Heart right ventricle (tissue), 16 donors: Measurements from ENCODE around the gene COPS8. TPM values are rescaled to one million over a fixed set of nuclear protein-coding genes. Genes with fewer than 3 reads are reported as not detected.

Source experiments
- ATAC-seq, 8 donors: fragments of 200-7000 bp; cut with Tn5 transposase; one replicate each; pipeline ENCODE4 v1.9.1; 2020; ENCODE audit warnings: mild to moderate bottlenecking in 8 of 8, moderate library complexity in 8 of 8, moderate number of reproducible peaks in 1 of 8
- DNase-seq, 2 donors: peaks; one replicate each; pipeline ENCODE4 v3.0.0-alpha.2; 2020
- H3K27ac ChIP-seq, 10 donors: fragments of 200-600 bp; sonication (generic) in 2 of 10; one replicate each; pipeline versions ENCODE4 v1.5.0 to v1.8.0; 2020 to 2022; ENCODE audit warnings: mild to moderate bottlenecking in 3 of 10
- H3K27me3 ChIP-seq, 7 donors: fragments of 200-600 bp; one replicate each; pipeline ENCODE4 v1.8.0; 2021 to 2022; ENCODE audit warnings: mild to moderate bottlenecking in 2 of 7
- H3K36me3 ChIP-seq, 9 donors: fragments of 200-600 bp; sonication (generic) in 1 of 9; one replicate each; pipeline versions ENCODE4 v1.5.0 to v1.8.0; 2020 to 2022; ENCODE audit warnings: mild to moderate bottlenecking in 2 of 9
- H3K4me1 ChIP-seq, 9 donors: fragments of 200-600 bp; sonication (generic) in 1 of 9; one replicate each; pipeline versions ENCODE4 v1.5.0 to v1.8.0; 2020 to 2022; ENCODE audit warnings: mild to moderate bottlenecking in 4 of 9
- H3K4me3 ChIP-seq, 10 donors: fragments of 200-600 bp; sonication (generic) in 2 of 10; one replicate each; pipeline versions ENCODE4 v1.5.0 to v1.8.0; 2020 to 2022; ENCODE audit warnings: mild to moderate bottlenecking in 7 of 10, moderate library complexity in 2 of 10
- H3K9me3 ChIP-seq, 11 donors: fragments of 200-600 bp in 10 of 11; sonication (generic) in 2 of 11; one replicate each; pipeline versions ENCODE4 v1.5.0 to v1.8.0; 2013 to 2022; ENCODE audit warnings: mild to moderate bottlenecking in 2 of 11, control low read depth in 1 of 11, moderate library complexity in 1 of 11
- WGBS, 2 donors: extraction: QIAGEN DNeasy Blood & Tissue Kit; methylation state at CpG; one replicate each; pipeline ENCODE4 v1.1.7; 2013; ENCODE audit warnings: inconsistent platforms in 1 of 2; 5-methylcytosine and 5-hydroxymethylcytosine counted together
- intact Hi-C, 10 donors: fragments of 100-400 bp; cut with DNase I; formaldehyde crosslinking; loops; one replicate each; pipeline versions ENCODE4 v1.11.1 to v1.14.2; 2022
- polyA plus RNA-seq, 2 donors: library from polyadenylated mRNA; stranded (reverse); fragments of 200-250 nt; gene quantifications; one replicate each; pipeline ENCODE4 v1.2.3, GENCODE V29; 2013
- total RNA-seq, 10 donors: library from RNA; stranded (reverse); fragmentation: NEBNext Ultra II Directional in 3 of 10; extraction: Animal tissue kit (Norgen Biotek cat#: 25700) in 3 of 10; gene quantifications; one replicate each; pipeline versions ENCODE4 v1.2.1 to v1.2.4, GENCODE V29; 2021 to 2023
- TF ChIP-seq, protein P1 (sequence below), 9 donors: fragments of 200-600 bp; sonication (generic) in 2 of 9; IDR thresholded peaks; one replicate each; pipeline versions ENCODE4 v1.5.0 to v1.8.0; 2021 to 2022; ENCODE audit warnings: antibody characterized with exemption in 9 of 9, mild to moderate bottlenecking in 5 of 9, moderate library complexity in 1 of 9
- donor health status: Arrhythmogenic right ventricular cardiomyopathy.
- donor health status: ischemic (EF 13 %, LVEDD 7.1; RV severe dilation, severe dysfunction).
- donor health status: healthy with polysubstance abuse.
- donor health status: DM: no; HTN: yes; CAD: no.
- donor health status: DM: no; HTN: no; CAD: no.
- donor health status: ischemic (EF 25% LVEDD 6.9; RV normal size, moderate dysfunction).
- donor health status: ischemic (EF 25% LVEDD 5.7; RV mildly dilated, moderate dysfunction).
- donor health status: healthy.
- donor health status: DM: yes; HTN: yes; CAD: no.
- donor health status: Ischemic cardiomyopathy.
- donor health status: ischemic (EF 35%, LVEDD 5.7; RV mildly dilated, moderate dysfunction).
- donor health status: nonischemic (EF 11% LVEDD 7.7; RV severe dilation, severe dysfunction).
- donor health status: DM: yes; HTN: yes; CAD: no.
- donor health status: PGD.
- donor health status: ischemic (EF 29% LVEDD 5.4; RV normal size, mild dysfunction).
- donor health status: nonischemic (EF 23%, LVEDD 6.1; RV moderate dilation, normal function).

COPS8 gene
- total and polyA plus RNA-seq, 12 donors, result 22.0 to 143 (median 92.2) TPM

DNA sequence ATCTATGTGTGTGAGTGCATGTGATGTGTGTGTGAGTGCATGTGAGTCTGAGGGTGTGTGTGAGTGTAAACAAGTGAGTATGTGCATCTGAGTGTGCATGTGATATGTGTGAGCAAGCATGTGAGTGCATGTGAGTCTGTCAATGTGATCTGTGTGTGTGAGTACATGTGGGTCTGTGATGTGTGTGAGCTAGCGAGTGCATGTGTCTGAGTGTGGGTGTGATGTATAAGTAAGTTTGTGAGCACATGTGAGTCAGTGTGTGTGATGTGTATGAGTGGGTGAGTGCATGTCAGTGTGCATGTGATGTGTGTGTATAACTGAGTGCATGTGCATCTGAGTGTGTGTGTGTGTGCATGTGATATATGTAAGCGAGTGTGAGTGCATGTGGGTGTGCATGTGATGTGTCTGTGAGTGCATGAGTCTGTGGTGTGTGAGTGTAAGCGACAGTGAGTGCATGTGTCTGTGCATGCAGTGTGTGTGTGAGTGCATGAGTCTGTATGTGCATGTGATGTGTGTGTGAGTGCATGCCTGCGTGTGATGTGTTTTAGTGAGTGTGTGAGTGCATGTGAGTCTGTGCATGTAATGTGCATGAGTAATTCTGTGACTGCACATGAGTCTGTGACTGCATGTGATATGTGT lies 44.1 kb downstream of the COPS8 start:
- H3K27ac ChIP-seq, result no peak overlapping the region
- H3K36me3 ChIP-seq, result no peaks in the 10 kb centered on the region
- intact Hi-C loops, result loop anchor here in 8 of 10 donors (10.0 kb wide), 5 partner anchors 275 to 445 kb away; partner anchors contain the start of genes COL6A3 (in 1 of the 8) and PRLH (in 1 of the 8)
- ATAC-seq (no peak), DNase-seq (no peak)
- WGBS, 2 donors, result 99% methylated on average over 4 of the region's 4 CpGs
- TF ChIP-seq, protein P1, sequence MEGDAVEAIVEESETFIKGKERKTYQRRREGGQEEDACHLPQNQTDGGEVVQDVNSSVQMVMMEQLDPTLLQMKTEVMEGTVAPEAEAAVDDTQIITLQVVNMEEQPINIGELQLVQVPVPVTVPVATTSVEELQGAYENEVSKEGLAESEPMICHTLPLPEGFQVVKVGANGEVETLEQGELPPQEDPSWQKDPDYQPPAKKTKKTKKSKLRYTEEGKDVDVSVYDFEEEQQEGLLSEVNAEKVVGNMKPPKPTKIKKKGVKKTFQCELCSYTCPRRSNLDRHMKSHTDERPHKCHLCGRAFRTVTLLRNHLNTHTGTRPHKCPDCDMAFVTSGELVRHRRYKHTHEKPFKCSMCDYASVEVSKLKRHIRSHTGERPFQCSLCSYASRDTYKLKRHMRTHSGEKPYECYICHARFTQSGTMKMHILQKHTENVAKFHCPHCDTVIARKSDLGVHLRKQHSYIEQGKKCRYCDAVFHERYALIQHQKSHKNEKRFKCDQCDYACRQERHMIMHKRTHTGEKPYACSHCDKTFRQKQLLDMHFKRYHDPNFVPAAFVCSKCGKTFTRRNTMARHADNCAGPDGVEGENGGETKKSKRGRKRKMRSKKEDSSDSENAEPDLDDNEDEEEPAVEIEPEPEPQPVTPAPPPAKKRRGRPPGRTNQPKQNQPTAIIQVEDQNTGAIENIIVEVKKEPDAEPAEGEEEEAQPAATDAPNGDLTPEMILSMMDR (IDR thresholded peaks at IDR 0.05), result no peak
- no peaks in the 10 kb centered on the region for H3K9me3 ChIP-seq
- no peaks in the 10 kb centered on the region for H3K27me3 ChIP-seq
- H3K4me1 ChIP-seq, result peaks cover 0 to 14% (median 12%) of the 10 kb centered on the region in 9 donors
- no peak overlapping the region for H3K4me3 ChIP-seq

DNA sequence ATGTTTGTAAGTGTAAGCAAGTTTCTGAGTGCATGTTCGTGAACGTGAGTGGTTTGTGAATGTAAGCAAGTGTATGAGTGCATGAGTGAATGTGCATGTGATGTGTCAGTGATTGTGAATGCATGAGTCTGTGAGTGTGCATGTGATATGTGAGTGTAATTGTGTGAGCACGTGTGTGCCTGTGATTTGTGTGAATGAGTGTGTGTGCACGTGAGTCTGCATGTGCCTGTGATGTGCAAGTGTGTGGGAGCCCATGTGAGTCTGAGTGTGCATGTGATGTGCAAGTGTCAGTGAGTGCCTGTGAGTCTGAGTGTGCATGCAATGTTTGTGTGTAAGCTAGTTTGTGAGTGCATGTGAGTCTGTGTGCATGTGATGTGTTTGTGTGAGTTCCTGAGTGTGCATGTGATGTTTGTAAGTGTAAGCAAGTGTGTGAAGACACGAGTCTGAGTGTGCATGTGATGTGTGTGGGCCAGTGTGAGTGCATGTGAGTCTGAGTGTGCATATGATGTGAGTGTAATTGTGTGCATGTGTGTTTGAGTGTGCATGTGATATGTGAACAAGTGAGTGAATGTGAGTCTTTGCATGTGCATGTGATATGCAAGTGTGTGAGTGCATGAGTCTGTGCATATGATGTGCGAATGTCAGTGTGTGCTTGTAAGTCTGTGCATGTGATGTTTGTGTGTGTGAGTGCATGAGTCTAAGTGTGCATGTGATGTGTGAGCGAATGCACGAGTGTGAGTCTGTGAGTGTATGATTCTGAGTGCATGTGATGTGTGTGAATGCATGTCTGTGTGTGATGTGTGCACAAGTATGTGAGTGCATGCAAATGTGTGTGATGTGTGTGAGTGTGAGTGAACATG lies 45.1 kb downstream of the COPS8 start:
- no peak overlapping the region for H3K4me3 ChIP-seq
- H3K27me3 ChIP-seq, result no peaks in the 10 kb centered on the region
- ATAC-seq, result no peak
- H3K9me3 ChIP-seq, result no peaks in the 10 kb centered on the region
- no peak overlapping the region for H3K27ac ChIP-seq
- H3K4me1 ChIP-seq, result peaks cover 0 to 14% (median 12%) of the 10 kb centered on the region in 9 donors
- no peak for DNase-seq
- H3K36me3 ChIP-seq, result no peaks in the 10 kb centered on the region
- WGBS, 2 donors, result 93 to 96% methylated on average over 8 of the region's 8 CpGs
- intact Hi-C loops, result no loop called here
- TF ChIP-seq, protein P1 (IDR thresholded peaks at IDR 0.05), result no peak

GRCh38 chr2:237131749-237132533 lies 46.3 kb downstream of the COPS8 start:
- Histone ChIP-seq H3K36me3 (no peaks in the 10 kb centered on the region), H3K27ac (no peak overlapping the region), H3K9me3 (no peaks in the 10 kb centered on the region), H3K4me1 (peaks cover 0 to 13% (median 6%) of the 10 kb centered on the region in 9 donors), H3K27me3 (no peaks in the 10 kb centered on the region), H3K4me3 (no peak overlapping the region)
- WGBS, 2 donors, result 78 to 81% methylated on average over 6 of the region's 6 CpGs
- intact Hi-C loops, result no loop called here
- TF ChIP-seq, protein P1 (IDR thresholded peaks at IDR 0.05), result no peak
- ATAC-seq (no peak), DNase-seq (no peak)

DNA sequence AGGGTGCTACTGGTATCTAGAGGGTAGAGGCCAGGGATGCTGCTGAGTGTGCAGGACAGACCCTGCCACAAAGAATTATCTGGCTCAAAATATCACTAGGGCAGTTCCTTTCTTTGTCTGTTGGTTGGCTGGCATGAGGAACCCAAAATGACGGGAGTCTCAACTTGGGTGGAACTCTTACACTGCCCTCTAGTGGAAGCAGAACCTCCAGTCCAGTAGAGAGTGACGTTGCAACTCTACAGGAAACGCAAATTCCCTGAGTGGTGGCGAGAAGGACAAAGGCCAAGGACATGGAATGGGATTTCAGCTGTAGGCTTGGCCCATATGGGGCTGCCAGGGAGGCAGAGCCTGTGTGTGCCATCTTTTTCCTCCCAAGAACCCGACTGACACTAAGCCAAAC lies 47.1 kb downstream of the COPS8 start:
- Histone ChIP-seq H3K36me3 (no peaks in the 10 kb centered on the region), H3K27me3 (no peaks in the 10 kb centered on the region), H3K27ac (no peak overlapping the region), H3K4me1 (peaks cover 0 to 10% (median 4%) of the 10 kb centered on the region in 9 donors), H3K9me3 (no peaks in the 10 kb centered on the region), H3K4me3 (no peak overlapping the region)
- DNase-seq (no peak), ATAC-seq (no peak)
- TF ChIP-seq, protein P1 (IDR thresholded peaks at IDR 0.05), result peak in 5 of 9 donors; percentile 12 to 46 (median 27)
- WGBS, 2 donors, result 63 to 72% methylated on average over 5 of the region's 5 CpGs
- intact Hi-C loops, result no loop called here
